ENCODE data around the gene DDX1.

The DDX1 gene

GRCh38 chr2:15591373-15591691, 336 bp upstream of the DDX1 start:
- TF ChIP-seq, protein P1, sequence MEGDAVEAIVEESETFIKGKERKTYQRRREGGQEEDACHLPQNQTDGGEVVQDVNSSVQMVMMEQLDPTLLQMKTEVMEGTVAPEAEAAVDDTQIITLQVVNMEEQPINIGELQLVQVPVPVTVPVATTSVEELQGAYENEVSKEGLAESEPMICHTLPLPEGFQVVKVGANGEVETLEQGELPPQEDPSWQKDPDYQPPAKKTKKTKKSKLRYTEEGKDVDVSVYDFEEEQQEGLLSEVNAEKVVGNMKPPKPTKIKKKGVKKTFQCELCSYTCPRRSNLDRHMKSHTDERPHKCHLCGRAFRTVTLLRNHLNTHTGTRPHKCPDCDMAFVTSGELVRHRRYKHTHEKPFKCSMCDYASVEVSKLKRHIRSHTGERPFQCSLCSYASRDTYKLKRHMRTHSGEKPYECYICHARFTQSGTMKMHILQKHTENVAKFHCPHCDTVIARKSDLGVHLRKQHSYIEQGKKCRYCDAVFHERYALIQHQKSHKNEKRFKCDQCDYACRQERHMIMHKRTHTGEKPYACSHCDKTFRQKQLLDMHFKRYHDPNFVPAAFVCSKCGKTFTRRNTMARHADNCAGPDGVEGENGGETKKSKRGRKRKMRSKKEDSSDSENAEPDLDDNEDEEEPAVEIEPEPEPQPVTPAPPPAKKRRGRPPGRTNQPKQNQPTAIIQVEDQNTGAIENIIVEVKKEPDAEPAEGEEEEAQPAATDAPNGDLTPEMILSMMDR (IDR thresholded peaks at IDR 0.05; ENCODE audit: extremely low read depth, missing control alignments), result no peak
- DNase-seq (ENCODE audit: low spot score), result no peak

DNA sequence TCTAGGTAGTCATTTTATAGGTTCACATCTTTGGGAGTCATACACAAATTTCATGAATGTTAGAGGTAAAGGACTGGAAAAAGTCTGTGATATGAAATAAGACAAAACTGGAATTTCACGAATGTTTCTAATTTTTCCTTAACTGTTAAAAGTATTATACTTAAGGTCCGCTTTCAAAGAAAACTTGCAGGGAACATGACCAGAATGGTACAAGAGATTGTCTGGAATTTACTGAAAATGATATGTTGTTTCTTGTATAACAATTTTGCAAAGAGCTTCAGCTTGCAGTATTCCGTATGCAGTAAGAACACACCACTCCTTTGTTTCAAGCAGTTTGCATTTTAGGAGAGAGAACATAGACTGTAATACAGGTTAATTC, 1.6 kb downstream of the DDX1 start:
- TF ChIP-seq, protein P1 (IDR thresholded peaks at IDR 0.05; ENCODE audit: extremely low read depth, missing control alignments), result no peak
- DNase-seq (ENCODE audit: low spot score), result no peak

- TF ChIP-seq, protein P1 (IDR thresholded peaks at IDR 0.05; ENCODE audit: extremely low read depth, missing control alignments), result no peak
- no peak for DNase-seq (ENCODE audit: low spot score)
Observed at GRCh38 chr2:15594291-15595256, 2.9 kb downstream of the DDX1 start.

GRCh38 chr2:15595342-15595905, 3.8 kb downstream of the DDX1 start:
- no peak for DNase-seq (ENCODE audit: low spot score)
- TF ChIP-seq, protein P1 (IDR thresholded peaks at IDR 0.05; ENCODE audit: extremely low read depth, missing control alignments), result no peak

DNA sequence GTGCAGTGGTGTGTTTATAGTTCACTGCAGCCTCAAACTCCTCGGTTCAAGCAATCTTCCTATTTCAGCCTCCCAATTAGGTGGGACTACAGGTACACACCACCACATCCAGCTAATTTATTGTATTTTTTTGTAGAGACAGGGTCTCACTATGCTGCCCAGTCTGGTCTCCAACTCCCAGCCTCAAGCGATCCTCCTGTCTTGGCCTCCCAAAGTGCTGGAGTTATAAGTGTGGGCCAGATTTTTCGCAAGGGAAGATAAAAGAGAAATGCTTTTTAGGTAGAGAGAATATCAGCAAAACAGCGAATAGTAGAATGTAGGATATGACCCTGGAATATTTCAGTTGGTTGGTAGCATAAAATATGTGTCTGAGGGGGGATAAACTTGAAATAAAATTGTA, 4.3 kb downstream of the DDX1 start:
- TF ChIP-seq, protein P1 (IDR thresholded peaks at IDR 0.05; ENCODE audit: extremely low read depth, missing control alignments), result no peak
- DNase-seq (ENCODE audit: low spot score), result no peak

GRCh38 chr2:15596350-15596749, 4.7 kb downstream of the DDX1 start:
- no peak for DNase-seq (ENCODE audit: low spot score)
- TF ChIP-seq, protein P1 (IDR thresholded peaks at IDR 0.05; ENCODE audit: extremely low read depth, missing control alignments), result no peak

DNA sequence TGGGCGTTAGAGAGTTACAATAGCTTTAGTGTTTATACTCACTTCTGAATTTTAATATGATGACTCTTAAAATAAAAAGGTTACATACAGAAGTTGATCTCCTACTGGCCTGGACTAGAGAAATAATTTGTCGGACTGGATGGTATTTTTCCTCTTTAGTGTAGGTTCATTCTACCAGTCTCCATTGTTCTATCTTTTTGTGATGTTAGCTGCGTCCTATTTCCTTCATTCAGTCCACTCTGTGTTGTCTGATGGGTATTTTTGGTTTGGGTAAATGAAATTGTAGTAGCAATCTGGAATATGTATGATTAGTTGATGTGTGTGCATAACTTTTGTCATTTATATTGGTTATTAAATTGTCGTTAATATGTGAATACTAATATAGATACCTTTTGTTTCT, 5.3 kb downstream of the DDX1 start:
- DNase-seq (ENCODE audit: low spot score), result no peak
- TF ChIP-seq, protein P1 (IDR thresholded peaks at IDR 0.05; ENCODE audit: extremely low read depth, missing control alignments), result no peak
